CD4-positive, alpha-beta T cell (primary cell): ENCODE data around the gene FAM107B. TPM values are rescaled to one million over a fixed set of nuclear protein-coding genes. Genes with fewer than 3 reads are reported as not detected.

Source experiments
- ATAC-seq: fragments of 200-7000 bp; cut with Tn5 transposase; one replicate; pipeline ENCODE4 v1.10.0; 2022; ENCODE audit warnings: mild to moderate bottlenecking; ENCODE audit not compliant: poor library complexity
- CTCF ChIA-PET: fragments of 350-600 bp; sonication (Branson Sonifier 250); formaldehyde crosslinking; loops from one replicate; lab custom pipeline; 2021; ENCODE audit warnings: antibody characterized with exemption, inconsistent platforms; lab: Charles Lee
- POLR2A ChIA-PET: fragments of 350-600 bp; sonication (Branson Sonifier 250); formaldehyde crosslinking; loops from one replicate; lab custom pipeline; 2021; ENCODE audit warnings: antibody characterized with exemption, inconsistent platforms; lab: Charles Lee
- DNase-seq, 14 experiments: peaks; one replicate each; pipeline ENCODE4 v3.0.0-alpha.2; 2013 to 2020; ENCODE audit warnings: mixed read lengths in 2 of 14
- H3K27ac ChIP-seq, 2 donors: one replicate each; pipeline versions ENCODE4 v1.5.1 to v1.7.0; 2013; ENCODE audit warnings: low read length in 2 of 2, low read depth in 1 of 2, mild to moderate bottlenecking in 1 of 2
- H3K27me3 ChIP-seq, 2 experiments: 1 replicate in 1 of 2; 2 replicates in 1 of 2; pipeline versions ENCODE4 v1.6.1 to v1.7.0; 2013; ENCODE audit warnings: low read length in 2 of 2, control low read depth in 1 of 2, mild to moderate bottlenecking in 1 of 2, moderate library complexity in 1 of 2; ENCODE audit not compliant: insufficient read depth in 2 of 2, control insufficient read depth in 1 of 2
- H3K36me3 ChIP-seq: one replicate; pipeline ENCODE4 v1.6.1; 2013; ENCODE audit warnings: low read length, control low read depth; ENCODE audit not compliant: insufficient read depth
- H3K4me1 ChIP-seq: one replicate; pipeline ENCODE4 v1.6.1; 2013; ENCODE audit warnings: low read length, control low read depth; ENCODE audit not compliant: insufficient read depth
- H3K4me3 ChIP-seq: one replicate; pipeline ENCODE4 v1.5.1; 2013; ENCODE audit warnings: mild to moderate bottlenecking, low read length, moderate library complexity
- H3K9me3 ChIP-seq, 2 experiments: 1 replicate in 1 of 2; 2 replicates in 1 of 2; pipeline versions ENCODE4 v1.6.1 to v1.7.0; 2013; ENCODE audit warnings: low read length in 2 of 2, mild to moderate bottlenecking in 2 of 2, control low read depth in 1 of 2, moderate library complexity in 1 of 2; ENCODE audit not compliant: control insufficient read depth in 1 of 2, insufficient read depth in 1 of 2
- H3K27ac Mint-ChIP-seq: one replicate; pipeline ENCODE4 v1.8.0; 2020; ENCODE audit warnings: mixed read lengths
- H3K27me3 Mint-ChIP-seq: one replicate; pipeline ENCODE4 v1.8.0; 2021; ENCODE audit warnings: mixed read lengths
- H3K36me3 Mint-ChIP-seq: one replicate; pipeline ENCODE4 v1.8.0; 2021; ENCODE audit warnings: low read depth, mixed read lengths
- H3K4me1 Mint-ChIP-seq: one replicate; pipeline ENCODE4 v1.8.0; 2021; ENCODE audit warnings: low read depth, mixed read lengths
- H3K4me3 Mint-ChIP-seq: one replicate; pipeline ENCODE4 v1.8.0; 2020; ENCODE audit warnings: mild to moderate bottlenecking, mixed read lengths
- H3K9me3 Mint-ChIP-seq: one replicate; pipeline ENCODE4 v1.8.0; 2020; ENCODE audit warnings: mixed read lengths
- intact Hi-C, 2 experiments: fragments of 100-400 bp; cut with DNase I in 1 of 2; cut with micrococcal nuclease in 1 of 2; formaldehyde crosslinking; loops; one replicate each; pipeline versions ENCODE4 v1.15.1 to v1.9.0; 2023 to 2025; cut with DNase I, micrococcal nuclease
- total RNA-seq, 174 experiments: library from RNA in 2 of 174; stranded (reverse) in 2 of 174; gene quantifications; one replicate each; pipeline ENCODE4 v1.2.3 and lab custom pipeline; 2021 to 2026
- TF ChIP-seq, protein P1 (sequence below): fragments of 200-600 bp; IDR thresholded peaks from one replicate; pipeline ENCODE4 v1.8.0; 2022; ENCODE audit warnings: antibody characterized with exemption, mild to moderate bottlenecking

The FAM107B gene
- total RNA-seq, 2 experiments from 2014 or later, result 261 to 262 TPM

DNA sequence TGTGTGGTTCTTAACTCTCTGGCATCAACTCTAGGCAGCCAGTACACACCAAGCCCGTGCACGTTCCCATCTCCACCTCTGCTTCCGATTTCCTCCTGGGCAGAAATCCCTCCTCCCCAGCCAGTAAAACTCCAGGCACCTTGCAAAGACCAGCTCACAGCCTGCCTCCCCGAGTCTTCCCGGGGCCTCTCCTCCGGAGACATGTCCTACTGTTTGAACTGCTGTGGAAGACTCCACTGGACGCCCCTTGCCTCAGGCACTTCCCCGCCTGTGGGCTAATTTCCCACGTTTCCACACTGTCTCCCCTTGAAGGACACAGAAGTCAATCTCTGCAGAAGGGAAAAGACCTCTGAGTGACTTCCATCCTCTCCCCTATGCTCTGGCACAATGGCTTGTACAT, 233.3 kb downstream of the FAM107B start:
- H3K36me3 ChIP-seq, result peaks cover 61% of the 10 kb centered on the region
- Mint-ChIP-seq H3K9me3 (no peaks in the 10 kb centered on the region), H3K4me3 (peak overlapping the region; percentile 27), H3K27ac (peak overlapping the region; percentile 87), H3K4me1 (peaks cover 93% of the 10 kb centered on the region), H3K27me3 (no peaks in the 10 kb centered on the region), H3K36me3 (peaks cover 87% of the 10 kb centered on the region)
- H3K9me3 ChIP-seq, result no peaks in the 10 kb centered on the region
- ATAC-seq (no peak), DNase-seq (no peak)
- intact Hi-C loops, result loop anchor here (5.0 to 10.0 kb wide), 3 partner anchors 281 to 879 kb away; no protein-coding TSS in a partner anchor
- peaks cover 67% of the 10 kb centered on the region for H3K4me1 ChIP-seq
- H3K4me3 ChIP-seq, result no peak overlapping the region
- ChIA-PET POLR2A (interaction anchor here (1.1 to 2.1 kb wide), 3 partner anchors 10 to 18 kb away, joined by 4 to 5 read pairs (median 5); no protein-coding TSS in a partner anchor), CTCF (interaction anchor here (2.7 kb wide), 1 partner anchor 20 kb away, joined by 15 read pairs; no protein-coding TSS in a partner anchor)
- H3K27ac ChIP-seq, result peak overlapping the region in 1 of 2 donors; percentile 1
- TF ChIP-seq, protein P1, sequence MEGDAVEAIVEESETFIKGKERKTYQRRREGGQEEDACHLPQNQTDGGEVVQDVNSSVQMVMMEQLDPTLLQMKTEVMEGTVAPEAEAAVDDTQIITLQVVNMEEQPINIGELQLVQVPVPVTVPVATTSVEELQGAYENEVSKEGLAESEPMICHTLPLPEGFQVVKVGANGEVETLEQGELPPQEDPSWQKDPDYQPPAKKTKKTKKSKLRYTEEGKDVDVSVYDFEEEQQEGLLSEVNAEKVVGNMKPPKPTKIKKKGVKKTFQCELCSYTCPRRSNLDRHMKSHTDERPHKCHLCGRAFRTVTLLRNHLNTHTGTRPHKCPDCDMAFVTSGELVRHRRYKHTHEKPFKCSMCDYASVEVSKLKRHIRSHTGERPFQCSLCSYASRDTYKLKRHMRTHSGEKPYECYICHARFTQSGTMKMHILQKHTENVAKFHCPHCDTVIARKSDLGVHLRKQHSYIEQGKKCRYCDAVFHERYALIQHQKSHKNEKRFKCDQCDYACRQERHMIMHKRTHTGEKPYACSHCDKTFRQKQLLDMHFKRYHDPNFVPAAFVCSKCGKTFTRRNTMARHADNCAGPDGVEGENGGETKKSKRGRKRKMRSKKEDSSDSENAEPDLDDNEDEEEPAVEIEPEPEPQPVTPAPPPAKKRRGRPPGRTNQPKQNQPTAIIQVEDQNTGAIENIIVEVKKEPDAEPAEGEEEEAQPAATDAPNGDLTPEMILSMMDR, result no peak
- H3K27me3 ChIP-seq, result no peaks in the 10 kb centered on the region

DNA sequence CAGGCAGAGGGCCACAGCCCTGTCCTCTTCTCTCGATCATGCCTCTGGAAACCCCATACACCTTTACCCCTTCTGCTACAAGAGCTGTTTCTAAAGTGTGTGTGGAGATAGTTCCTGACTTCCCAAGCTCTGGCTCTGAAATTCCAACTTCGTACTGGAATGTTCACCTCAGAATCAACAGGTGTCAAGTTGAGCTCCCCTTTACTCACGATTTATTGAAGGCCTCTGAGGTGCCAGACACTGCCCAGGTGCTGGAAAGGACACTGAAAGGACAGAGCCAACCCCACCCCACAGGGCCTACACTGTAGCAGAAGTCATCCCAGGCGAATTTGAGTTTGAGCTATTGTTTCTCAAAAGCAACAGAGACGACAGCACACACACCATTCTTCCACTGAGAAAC, 234.1 kb downstream of the FAM107B start:
- intact Hi-C loops, result loop anchor here (5.0 to 10.0 kb wide), 3 partner anchors 282 to 878 kb away; no protein-coding TSS in a partner anchor

DNA sequence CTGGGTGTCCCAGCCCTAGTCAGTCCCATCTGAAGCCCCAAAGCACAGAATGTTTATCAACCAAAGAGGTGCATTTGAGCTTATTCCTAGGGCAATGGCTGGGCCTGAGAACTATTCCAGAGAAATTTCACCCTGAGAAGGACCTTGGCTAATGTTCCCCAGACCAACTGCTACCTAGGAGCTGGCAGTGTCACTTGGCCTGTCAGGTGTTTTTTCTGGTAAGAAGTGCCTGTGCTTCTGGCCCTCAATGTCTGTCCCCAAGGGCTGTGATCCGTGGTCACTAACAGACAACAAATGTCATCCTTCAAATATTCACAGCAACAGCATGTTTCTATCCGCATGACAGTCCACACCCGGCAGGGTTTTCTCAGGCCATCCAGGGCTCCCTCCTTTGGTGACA, 234.6 kb downstream of the FAM107B start:
- ChIA-PET POLR2A (no interaction called here), CTCF (no interaction called here)
- Histone ChIP-seq H3K27ac (peak overlapping the region in 1 of 2 donors; percentile 7), H3K4me1 (peaks cover 66% of the 10 kb centered on the region), H3K4me3 (no peak overlapping the region), H3K9me3 (no peaks in the 10 kb centered on the region), H3K27me3 (no peaks in the 10 kb centered on the region), H3K36me3 (peaks cover 66% of the 10 kb centered on the region)
- TF ChIP-seq, protein P1, result no peak
- Mint-ChIP-seq H3K4me3 (peak overlapping the region; percentile 31), H3K27ac (peak overlapping the region; percentile 87), H3K4me1 (peaks cover 93% of the 10 kb centered on the region), H3K36me3 (peaks cover 87% of the 10 kb centered on the region), H3K9me3 (no peaks in the 10 kb centered on the region), H3K27me3 (no peaks in the 10 kb centered on the region)
- intact Hi-C loops, result loop anchor here (5.0 to 10.0 kb wide), 3 partner anchors 282 to 878 kb away; no protein-coding TSS in a partner anchor
- DNase-seq (no peak), ATAC-seq (no peak)

More for the DNA sequence above, 234.1 kb downstream of the FAM107B start:
- Mint-ChIP-seq H3K4me3 (peak overlapping the region; percentile 27), H3K27ac (peak overlapping the region; percentile 87), H3K36me3 (peaks cover 86% of the 10 kb centered on the region), H3K4me1 (peaks cover 93% of the 10 kb centered on the region), H3K9me3 (no peaks in the 10 kb centered on the region), H3K27me3 (no peaks in the 10 kb centered on the region)
- Histone ChIP-seq H3K4me1 (peaks cover 68% of the 10 kb centered on the region), H3K27me3 (no peaks in the 10 kb centered on the region), H3K9me3 (no peaks in the 10 kb centered on the region), H3K4me3 (no peak overlapping the region), H3K36me3 (peaks cover 64% of the 10 kb centered on the region), H3K27ac (no peak overlapping the region)
- no peak for ATAC-seq
- CTCF ChIA-PET, result no interaction called here
- POLR2A ChIA-PET, result interaction anchor here (1.1 kb wide), 1 partner anchor 13 kb away, joined by 4 read pairs; no protein-coding TSS in a partner anchor
- TF ChIP-seq, protein P1, result no peak
- no peak for DNase-seq
